GM19043 (cell line): ENCODE data around the gene RUFY2.
A peak's percentile ranks its signal among the peaks of the same experiment; 100 is the strongest.

Experiments used
- ATAC-seq: cut with Tn5 transposase; IDR thresholded peaks from one replicate; pipeline ENCODE4 v1.9.1; 2021; ENCODE audit warnings: low read depth; ENCODE audit not compliant: unreplicated experiment

Gene RUFY2

DNA sequence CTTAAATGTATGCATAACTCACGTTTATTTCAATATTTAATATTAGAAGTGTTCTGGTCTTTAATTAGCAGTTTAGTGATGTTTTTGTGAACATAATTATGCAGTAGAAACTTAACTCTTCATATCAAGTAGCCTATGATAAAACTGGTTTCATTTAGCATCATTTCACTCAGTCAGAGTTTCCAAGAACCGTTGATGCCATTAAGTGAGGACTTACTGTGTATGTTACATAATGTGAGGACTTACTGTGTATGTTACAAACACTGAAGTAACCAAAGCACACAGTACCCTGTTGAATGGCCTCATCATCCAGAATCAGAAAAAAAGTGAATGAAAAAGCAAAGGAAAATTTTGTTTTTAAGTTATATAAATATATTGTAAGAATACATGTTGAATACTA is 41.5 kb downstream of the RUFY2 start:
- ATAC-seq: no peak

- no peak for ATAC-seq
Observed at GRCh38 chr10:68364101-68364886, 42.8 kb downstream of the RUFY2 start.

- ATAC-seq: no peak
Observed at GRCh38 chr10:68362590-68362989, 44.5 kb downstream of the RUFY2 start.

DNA sequence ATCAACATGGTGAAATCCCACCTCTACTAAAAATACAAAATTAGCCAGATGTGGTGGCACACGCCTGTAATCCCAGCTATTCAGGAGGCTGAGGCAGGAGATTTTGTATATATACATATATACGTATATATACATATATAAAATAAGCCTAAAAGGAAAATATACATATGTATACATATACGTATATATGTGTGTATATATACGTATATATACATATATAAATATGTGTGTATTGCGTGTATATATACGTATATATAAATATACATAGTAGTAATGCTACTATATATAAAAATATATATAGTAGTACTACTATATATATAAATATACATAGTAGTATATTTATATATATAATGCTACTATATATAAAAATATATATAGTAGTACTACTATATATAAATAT is 47.9 kb downstream of the RUFY2 start:
- no peak for ATAC-seq

GRCh38 chr10:68353537-68353936 is 53.5 kb downstream of the RUFY2 start:
- ATAC-seq: no peak

- ATAC-seq: no peak
Observed at GRCh38 chr10:68348265-68348741, 58.8 kb downstream of the RUFY2 start.

DNA sequence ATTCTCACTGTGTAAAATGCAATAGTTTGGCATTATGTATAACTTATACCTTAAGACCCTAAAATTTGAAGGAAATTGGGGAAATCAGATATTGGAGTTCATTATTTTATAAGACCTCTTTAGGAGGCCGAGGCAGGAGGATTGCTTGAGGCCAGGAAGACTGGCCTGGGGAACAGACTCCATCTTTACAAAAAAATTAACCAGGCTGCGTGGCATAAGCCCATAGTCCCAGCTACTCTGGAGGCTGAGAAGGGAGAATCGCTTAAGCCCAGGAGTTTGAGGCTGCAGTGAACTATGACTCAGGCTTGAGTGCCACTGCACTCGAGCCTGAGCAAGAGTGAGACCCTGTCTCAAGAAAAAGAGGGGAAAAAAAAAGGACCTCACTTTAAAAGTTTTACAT is 60.3 kb downstream of the RUFY2 start:
- ATAC-seq: no peak

DNA sequence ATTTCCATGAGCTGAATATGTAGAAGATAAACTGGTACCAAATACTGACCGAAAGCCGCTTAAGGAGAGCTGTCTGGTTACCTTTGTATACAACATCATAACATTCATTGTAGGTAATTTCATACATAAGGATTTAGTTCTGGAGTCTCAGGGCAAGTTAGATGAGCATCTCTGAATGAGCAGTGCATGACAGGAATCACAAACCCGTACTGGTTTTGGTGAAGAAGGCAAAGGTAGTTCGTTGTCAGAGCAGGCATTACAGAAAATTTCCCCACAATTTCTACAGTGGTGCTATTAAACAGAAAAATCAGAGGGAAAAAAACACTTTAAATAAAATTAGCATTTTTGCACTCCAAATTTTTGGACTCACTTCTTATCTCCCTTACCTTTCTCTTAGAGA is 61.5 kb downstream of the RUFY2 start:
- ATAC-seq: no peak

GRCh38 chr10:68342909-68343516 is 64.1 kb downstream of the RUFY2 start:
- no peak for ATAC-seq

- no peak for ATAC-seq
Observed at GRCh38 chr10:68340358-68341080, 66.6 kb downstream of the RUFY2 start.

GRCh38 chr10:68336754-68337351 is 70.2 kb downstream of the RUFY2 start:
- ATAC-seq: no peak

- ATAC-seq: no peak
Observed at GRCh38 chr10:68334672-68335467, 72.2 kb downstream of the RUFY2 start.

DNA sequence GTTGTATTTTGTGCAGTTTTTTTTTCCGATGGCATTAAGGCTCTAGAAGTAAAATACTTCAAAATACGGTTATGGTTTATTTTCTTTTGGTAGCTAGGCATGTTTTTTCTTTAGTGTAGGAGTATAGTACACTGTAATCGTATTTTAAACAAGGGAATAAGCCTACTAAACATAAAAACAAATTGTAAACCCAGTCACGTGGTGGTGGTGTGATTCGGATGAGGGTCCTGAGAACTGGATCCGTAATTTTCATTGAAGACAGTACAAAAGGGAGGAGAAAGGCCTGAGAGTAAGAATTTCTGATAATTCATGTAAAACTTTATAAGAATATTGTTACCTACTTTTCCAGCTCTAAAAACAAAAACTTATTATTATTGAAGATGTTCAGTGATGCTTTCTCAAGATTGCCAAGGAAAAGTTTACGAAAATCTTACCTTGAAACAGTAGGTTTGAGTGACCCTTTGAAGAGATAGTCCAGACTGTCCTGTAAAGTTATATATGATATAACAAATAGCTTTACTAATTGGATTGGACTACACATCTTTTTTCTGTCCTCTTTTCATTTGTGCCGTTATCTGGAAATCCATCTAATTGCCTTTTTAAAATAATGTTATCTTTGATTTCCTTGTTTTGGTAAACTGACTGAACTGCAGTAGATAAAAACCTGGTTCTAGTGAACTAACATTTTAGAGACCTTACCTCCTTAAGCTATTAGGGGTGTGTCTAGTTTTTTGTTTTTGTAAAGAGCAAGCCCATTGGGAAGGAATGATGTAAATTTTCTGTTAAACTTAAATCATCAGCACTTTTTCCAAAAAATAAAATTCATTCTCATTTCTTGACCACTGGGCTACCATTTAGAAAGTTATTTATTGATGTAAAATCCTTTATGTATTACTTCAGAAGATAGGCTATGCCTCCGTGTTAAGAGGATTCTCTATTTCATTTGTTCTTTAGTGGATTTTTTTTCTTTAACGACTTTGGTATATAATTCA is 73.3 kb downstream of the RUFY2 start:
- ATAC-seq: no peak

DNA sequence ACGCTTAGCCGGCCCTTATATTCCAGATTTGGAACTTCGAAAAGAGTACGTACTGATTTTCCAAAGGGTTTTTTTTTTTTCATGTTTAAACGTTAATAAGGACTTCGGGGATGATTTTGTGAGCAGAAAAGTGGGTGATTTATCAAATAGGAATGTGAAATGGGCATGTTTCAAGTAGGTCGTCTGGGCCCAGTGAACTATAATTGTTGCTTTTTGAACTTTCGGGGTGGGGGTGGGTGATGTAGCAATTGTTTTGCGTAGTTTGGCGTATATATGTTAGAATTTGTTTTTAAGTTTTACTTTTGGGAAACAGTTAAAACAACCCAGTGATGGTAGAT is 74.0 kb downstream of the RUFY2 start:
- ATAC-seq: no peak

GRCh38 chr10:68332259-68333057 is 74.6 kb downstream of the RUFY2 start, which contains the start of gene PBLD:
Gene PBLD, minus strand, starts transcription at chr10:68332928. Its CDS starts 26,084 bp downstream, at chr10:68306844.
- no peak for ATAC-seq

- ATAC-seq: peak; percentile 72
Observed at GRCh38 chr10:68331455-68332258, 75.4 kb downstream of the RUFY2 start, which contains the start of gene HNRNPH3. Gene HNRNPH3, plus strand, starts transcription at chr10:68332064. Its CDS starts 5,158 bp downstream, at chr10:68337222.

GRCh38 chr10:68330852-68331454 is 76.1 kb downstream of the RUFY2 start:
- no peak for ATAC-seq
